GM18517 (cell line): ENCODE data around the gene ORC2.

Experiments
- ATAC-seq: cut with Tn5 transposase; IDR thresholded peaks from one replicate; pipeline ENCODE4 v1.9.1; 2021; ENCODE audit warnings: mild to moderate bottlenecking, moderate library complexity; ENCODE audit not compliant: unreplicated experiment

The ORC2 gene

GRCh38 chr2:200862532-200863000 lies 100.9 kb downstream of the ORC2 start:
- no peak for ATAC-seq

DNA sequence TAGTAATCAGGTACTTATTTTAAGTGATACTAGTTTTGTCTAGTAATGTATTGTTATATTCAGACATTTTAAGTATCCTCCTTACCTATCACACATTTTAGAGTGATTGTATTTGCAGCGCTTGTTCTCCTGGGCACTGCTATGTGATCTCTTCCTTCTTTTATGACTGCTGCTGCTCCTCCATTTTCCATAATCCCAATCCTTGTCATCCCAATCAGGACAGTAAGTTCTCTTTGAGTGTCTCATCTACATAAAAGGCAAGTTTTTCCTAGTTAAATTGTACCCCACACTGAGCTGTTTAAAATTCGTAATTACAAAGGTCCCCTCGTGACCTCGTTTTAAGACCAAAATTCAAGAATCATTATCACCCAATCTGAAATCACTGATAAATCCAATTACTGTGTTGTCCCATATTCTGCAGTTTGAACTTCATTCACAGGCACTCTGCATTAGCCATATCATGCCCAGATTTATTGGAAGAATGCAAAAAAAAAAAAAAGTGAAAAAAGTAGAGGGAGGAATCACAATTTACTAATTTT lies 101.8 kb downstream of the ORC2 start:
- ATAC-seq, result no peak

DNA sequence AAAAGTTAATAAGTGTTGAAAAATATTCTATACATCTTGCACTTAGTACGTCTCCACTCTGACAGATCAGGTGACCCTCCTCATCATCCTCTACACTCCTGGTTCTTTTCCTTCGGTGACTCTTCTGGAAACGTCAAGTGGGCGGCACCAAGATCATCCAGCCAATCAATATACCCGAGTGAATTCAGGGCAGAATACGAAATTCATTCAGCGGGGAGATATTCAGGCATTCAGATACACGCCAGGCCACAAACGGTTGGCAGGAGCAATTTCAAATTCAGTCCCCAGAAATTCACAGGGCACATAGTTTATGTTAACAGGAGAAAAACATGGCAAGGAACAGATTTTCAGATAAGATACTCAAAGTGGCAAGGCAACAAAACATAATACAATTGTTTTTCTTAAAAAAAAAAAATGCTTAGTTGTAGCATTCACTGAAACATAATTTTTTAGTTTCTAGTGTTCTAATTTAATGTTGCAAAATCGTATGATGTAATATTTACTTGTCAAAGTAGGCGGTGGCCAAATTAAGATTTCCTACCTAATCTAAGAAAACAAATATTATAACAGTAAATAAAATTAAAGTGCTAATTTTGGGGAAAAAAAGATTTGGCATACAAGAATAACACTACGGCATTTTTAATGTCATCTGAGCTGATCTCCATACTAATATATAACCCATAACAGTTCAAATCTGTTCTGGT lies 103.2 kb downstream of the ORC2 start:
- ATAC-seq, result no peak
